Endothelial cell of umbilical vein (primary cell): ENCODE measurements around the gene ARSB. TPM values are rescaled to one million over a fixed set of nuclear protein-coding genes. Genes with fewer than 3 reads are reported as not detected.

ENCODE experiments used
- BruUV-seq: library from RNA; stranded (reverse); fragments of 400-500 nt; replicated peaks from 2 replicates; lab custom pipeline; 2021; lab: Mats Ljungman, UMichigan
- CTCF ChIA-PET: fragments of 300-600, 350-600 bp; sonication (Branson Sonifier 250); formaldehyde crosslinking; loops from one replicate; lab custom pipeline; 2021; ENCODE audit warnings: antibody characterized with exemption, inconsistent platforms; lab: Charles Lee
- POLR2A ChIA-PET: fragments of 300-600, 350-600 bp; sonication (Branson Sonifier 250); formaldehyde crosslinking; loops from one replicate; lab custom pipeline; 2021; ENCODE audit warnings: antibody characterized with exemption, inconsistent platforms; lab: Charles Lee
- DNase-seq: peaks from one replicate; pipeline ENCODE4 v3.0.0-alpha.2; 2011; ENCODE audit warnings: low read depth, low spot score
- FAIRE-seq: peaks from 2 replicates; lab custom pipeline; 2011; peaks lifted over from hg19 to GRCh38; lab: Jason Lieb, UNC
- H2AFZ ChIP-seq: 2 replicates; pipeline ENCODE4 v1.6.0; 2012; ENCODE audit warnings: low read depth, low read length, control low read depth, inconsistent platforms
- H3K27ac ChIP-seq: 2 replicates; pipeline ENCODE4 v1.5.1; 2011; ENCODE audit warnings: low read depth, mild to moderate bottlenecking, control low read depth, low read length, moderate library complexity; ENCODE audit not compliant: insufficient read depth
- H3K27me3 ChIP-seq, 2 experiments: 2 replicates each; pipeline versions ENCODE4 v1.6.0 to v1.6.1; 2011; ENCODE audit warnings: low read length in 2 of 2, mixed read lengths in 1 of 2; ENCODE audit not compliant: control insufficient read depth in 2 of 2, insufficient read depth in 2 of 2
- H3K36me3 ChIP-seq, 2 experiments: 2 replicates in 1 of 2; 3 replicates in 1 of 2; pipeline ENCODE4 v1.5.1; 2011; ENCODE audit warnings: low read length in 2 of 2, mild to moderate bottlenecking in 1 of 2, moderate library complexity in 1 of 2; ENCODE audit not compliant: control insufficient read depth in 2 of 2, insufficient read depth in 2 of 2; ENCODE audit errors: extremely low read depth in 1 of 2
- H3K4me1 ChIP-seq: 3 replicates; pipeline ENCODE4 v1.5.1; 2011; ENCODE audit warnings: mild to moderate bottlenecking, low read length; ENCODE audit not compliant: control insufficient read depth, insufficient read depth; ENCODE audit errors: extremely low read depth
- H3K4me2 ChIP-seq: 2 replicates; pipeline ENCODE4 v1.6.1; 2011; ENCODE audit warnings: low read length, control low read depth, mixed read lengths; ENCODE audit not compliant: insufficient read depth
- H3K4me3 ChIP-seq, 3 experiments: fragments of 200-600 bp in 1 of 3; sonication (generic), shearing (Covaris generic) in 1 of 3; replicated peaks in 1 of 3; 2 replicates each; pipeline ENCODE4 v1.5.1; 2011 to 2016; ENCODE audit warnings: control low read depth in 3 of 3, low read length in 3 of 3, mild to moderate bottlenecking in 2 of 3, inconsistent platforms in 1 of 3, low read depth in 1 of 3, moderate library complexity in 1 of 3; ENCODE audit not compliant: insufficient read depth in 1 of 3
- H3K79me2 ChIP-seq: 2 replicates; pipeline ENCODE4 v1.6.0; 2012; ENCODE audit warnings: low read length, inconsistent platforms; ENCODE audit not compliant: control insufficient read depth, insufficient read depth
- H3K9ac ChIP-seq: replicated peaks from 2 replicates; pipeline ENCODE3; 2011; ENCODE audit warnings: low read length, control low read depth; ENCODE audit not compliant: insufficient read depth; ENCODE audit errors: extremely low read depth
- H3K9me1 ChIP-seq: replicated peaks from 3 replicates; pipeline ENCODE4 v1.6.0; 2011; ENCODE audit warnings: mild to moderate bottlenecking, low read length; ENCODE audit not compliant: control insufficient read depth, insufficient read depth; ENCODE audit errors: extremely low read depth
- H3K9me3 ChIP-seq: replicated peaks from 2 replicates; pipeline ENCODE4 v1.5.1; 2012; ENCODE audit warnings: low read length, inconsistent platforms; ENCODE audit not compliant: control insufficient read depth, insufficient read depth
- H4K20me1 ChIP-seq: replicated peaks from 2 replicates; pipeline ENCODE3; 2011; ENCODE audit warnings: mild to moderate bottlenecking, low read length; ENCODE audit not compliant: control insufficient read depth, insufficient read depth; ENCODE audit errors: extremely low read depth
- CTCF ChIP-seq, 2 donors: IDR thresholded peaks; 1 replicate in 1 of 2; 2 replicates in 1 of 2; pipeline ENCODE4 v1.5.1; 2011; ENCODE audit warnings: low read length in 2 of 2, mild to moderate bottlenecking in 2 of 2, moderate library complexity in 2 of 2, control low read depth in 1 of 2, inconsistent platforms in 1 of 2, low read depth in 1 of 2; ENCODE audit not compliant: insufficient read depth in 1 of 2; ENCODE audit errors: extremely low read depth in 1 of 2
- EZH2 ChIP-seq: IDR thresholded peaks from 2 replicates; pipeline ENCODE4 v1.6.1; 2012; ENCODE audit warnings: borderline replicate concordance, low read depth, mild to moderate bottlenecking, moderate library complexity, low read length, inconsistent platforms; ENCODE audit not compliant: severe bottlenecking
- FOS ChIP-seq: IDR thresholded peaks from 2 replicates; pipeline ENCODE4 v1.6.1; 2011; ENCODE audit warnings: mild to moderate bottlenecking, low read length, moderate library complexity, borderline replicate concordance; ENCODE audit not compliant: insufficient read depth
- GATA2 ChIP-seq: IDR thresholded peaks from 2 replicates; pipeline ENCODE4 v1.7.0; 2011; ENCODE audit warnings: low read depth, mild to moderate bottlenecking, moderate library complexity, mixed read lengths, low read length; ENCODE audit not compliant: insufficient read length, insufficient read depth
- JUN ChIP-seq: IDR thresholded peaks from 2 replicates; pipeline ENCODE4 v1.6.1; 2011; ENCODE audit warnings: borderline replicate concordance, low read depth; ENCODE audit not compliant: insufficient read length, insufficient read depth
- MAX ChIP-seq: IDR thresholded peaks from 2 replicates; pipeline ENCODE4 v1.6.1; 2011; ENCODE audit not compliant: insufficient read depth, insufficient read length
- MYC ChIP-seq: IDR thresholded peaks from one replicate; pipeline ENCODE4 v1.6.1; 2011; ENCODE audit warnings: mild to moderate bottlenecking, low read depth, low read length
- POLR2A ChIP-seq: IDR thresholded peaks from 2 replicates; pipeline ENCODE4 v1.6.1; 2012; ENCODE audit warnings: low read depth, mild to moderate bottlenecking, control low read depth, low read length
- POLR2AphosphoS5 ChIP-seq: IDR thresholded peaks from 2 replicates; pipeline ENCODE4 v1.6.1; 2012; ENCODE audit warnings: low read depth, mild to moderate bottlenecking, control low read depth, low read length, moderate library complexity; ENCODE audit not compliant: insufficient read depth
- dilution Hi-C: fragments of 300-500 bp; cut with MboI; formaldehyde crosslinking; loops from one replicate; pipeline ENCODE4 v1.15.0; 2019; ENCODE audit warnings: low sequenced_read_pairs; ENCODE audit not compliant: extremely low pct_ligation_motif_present
- intact Hi-C: fragments of 100-400 bp; cut with micrococcal nuclease; formaldehyde crosslinking; loops from one replicate; pipeline ENCODE4 v1.10.0; 2022
- polyA plus RNA-seq, 4 experiments: library from polyadenylated mRNA; depleted of rRNA in 3 of 4; stranded (reverse) in 3 of 4; unstranded in 1 of 4; fragments of >200 nt; gene quantifications; 2 replicates each; pipeline versions ENCODE4 v1.2.1 to v1.2.3, GENCODE V29; 2011 to 2012; ENCODE audit warnings: missing spikeins in 1 of 4
- total RNA-seq: library from RNA; stranded (reverse); gene quantifications from 2 replicates; pipeline ENCODE4 v1.2.3, GENCODE V29; 2021

The ARSB gene
- total and polyA plus RNA-seq, 2 donors (not counting 3 experiments of a cell fraction or from before 2014, with no cell fraction given): 17.2 to 25.8 TPM

- CTCF ChIA-PET: interaction anchor here (3.1 to 13.1 kb wide), 3 partner anchors 10 to 131 kb away, joined by 9 to 726 read pairs (median 18); no protein-coding TSS in a partner anchor
- no peak overlapping the region for H3K27ac ChIP-seq
- H3K9me1 ChIP-seq: no peaks in the 10 kb centered on the region
- no peak overlapping the region for H2AFZ ChIP-seq
- H3K9ac ChIP-seq: no peak overlapping the region
- no peak overlapping the region for H3K4me2 ChIP-seq
- no peak for DNase-seq
- no peaks in the 10 kb centered on the region for H3K79me2 ChIP-seq
- H3K4me1 ChIP-seq: no peaks in the 10 kb centered on the region
- no peak for FAIRE-seq
- TF ChIP-seq MYC (no peak), MAX (no peak), CTCF (IDR thresholded peaks at IDR 0.05; ENCODE audit: extremely low read depth in 1 of 2, insufficient read depth in 1 of 2, low read depth in 1 of 2, low read length in 2 of 2) (no peak), JUN (no peak), EZH2 (no peak), POLR2AphosphoS5 (no peak), FOS (no peak), POLR2A (no peak), GATA2 (no peak)
- no peaks in the 10 kb centered on the region for H3K9me3 ChIP-seq
- intact Hi-C loops: no loop called here
- no peaks in the 10 kb centered on the region for H4K20me1 ChIP-seq
- dilution Hi-C loops: no loop called here
- peaks cover 0 to 11% of the 10 kb centered on the region in 2 experiments for H3K27me3 ChIP-seq
- BruUV-seq: no TSS peak
- no peak overlapping the region for H3K4me3 ChIP-seq
- POLR2A ChIA-PET: no interaction called here
- no peaks in the 10 kb centered on the region for H3K36me3 ChIP-seq
Observed at GRCh38 chr5:79030663-79031484, 45.8 kb upstream of the ARSB start.
